ENCODE data around the gene PBRM1. TPM values are rescaled to one million over a fixed set of nuclear protein-coding genes. Genes with fewer than 3 reads are reported as not detected.
"Not testable (repeated sequence)": the region's sequence is repeated elsewhere in the genome, so short reads cannot be mapped to it uniquely, and the experiment has no call there.

The PBRM1 gene
- total RNA-seq, 1 donor from 2014 or later: 116 TPM

- no peaks in the 10 kb centered on the region for H3K79me2 ChIP-seq (ENCODE audit: low read depth)
- H3F3A ChIP-seq (ENCODE audit: low read depth): no peaks in the 10 kb centered on the region
- H3K36me3 ChIP-seq: peaks cover 22% of the 10 kb centered on the region
- no peaks in the 10 kb centered on the region for H3K4me1 ChIP-seq
- no peak overlapping the region for H3K27ac ChIP-seq
- Mint-ChIP-seq H3K36me3 (peaks cover 63% of the 10 kb centered on the region), H3K9me3 (peaks cover 17% of the 10 kb centered on the region), H3K27me3 (ENCODE audit: insufficient read depth, low read depth) (no peaks in the 10 kb centered on the region), H3K27ac (peak overlapping the region; percentile 34), H3K4me3 (no peak overlapping the region), H3K4me1 (no peaks in the 10 kb centered on the region)
- H2AFZ ChIP-seq (replicated peaks): no peak overlapping the region
- H3K27me3 ChIP-seq: no peaks in the 10 kb centered on the region
- H3K4me3 ChIP-seq: no peak overlapping the region
- no peaks in the 10 kb centered on the region for H4K20me1 ChIP-seq (ENCODE audit: low read depth)
- no peak for TF ChIP-seq EZH2 (IDR thresholded peaks at IDR 0.05)
- TF ChIP-seq EZH2phosphoT487 (IDR thresholded peaks at IDR 0.05): no peak
- TF ChIP-seq, protein P1, sequence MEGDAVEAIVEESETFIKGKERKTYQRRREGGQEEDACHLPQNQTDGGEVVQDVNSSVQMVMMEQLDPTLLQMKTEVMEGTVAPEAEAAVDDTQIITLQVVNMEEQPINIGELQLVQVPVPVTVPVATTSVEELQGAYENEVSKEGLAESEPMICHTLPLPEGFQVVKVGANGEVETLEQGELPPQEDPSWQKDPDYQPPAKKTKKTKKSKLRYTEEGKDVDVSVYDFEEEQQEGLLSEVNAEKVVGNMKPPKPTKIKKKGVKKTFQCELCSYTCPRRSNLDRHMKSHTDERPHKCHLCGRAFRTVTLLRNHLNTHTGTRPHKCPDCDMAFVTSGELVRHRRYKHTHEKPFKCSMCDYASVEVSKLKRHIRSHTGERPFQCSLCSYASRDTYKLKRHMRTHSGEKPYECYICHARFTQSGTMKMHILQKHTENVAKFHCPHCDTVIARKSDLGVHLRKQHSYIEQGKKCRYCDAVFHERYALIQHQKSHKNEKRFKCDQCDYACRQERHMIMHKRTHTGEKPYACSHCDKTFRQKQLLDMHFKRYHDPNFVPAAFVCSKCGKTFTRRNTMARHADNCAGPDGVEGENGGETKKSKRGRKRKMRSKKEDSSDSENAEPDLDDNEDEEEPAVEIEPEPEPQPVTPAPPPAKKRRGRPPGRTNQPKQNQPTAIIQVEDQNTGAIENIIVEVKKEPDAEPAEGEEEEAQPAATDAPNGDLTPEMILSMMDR (IDR thresholded peaks at IDR 0.05): no peak
- no peak overlapping the region for H3K4me2 ChIP-seq
- peaks cover 3% of the 10 kb centered on the region for H3K9me3 ChIP-seq (ENCODE audit: low read depth)
- no peak overlapping the region for H3K9ac ChIP-seq
- no peak for DNase-seq (ENCODE audit: low spot score)
These were observed 45.0 kb upstream of the PBRM1 start for GRCh38 chr3:52730681-52731080.

DNA sequence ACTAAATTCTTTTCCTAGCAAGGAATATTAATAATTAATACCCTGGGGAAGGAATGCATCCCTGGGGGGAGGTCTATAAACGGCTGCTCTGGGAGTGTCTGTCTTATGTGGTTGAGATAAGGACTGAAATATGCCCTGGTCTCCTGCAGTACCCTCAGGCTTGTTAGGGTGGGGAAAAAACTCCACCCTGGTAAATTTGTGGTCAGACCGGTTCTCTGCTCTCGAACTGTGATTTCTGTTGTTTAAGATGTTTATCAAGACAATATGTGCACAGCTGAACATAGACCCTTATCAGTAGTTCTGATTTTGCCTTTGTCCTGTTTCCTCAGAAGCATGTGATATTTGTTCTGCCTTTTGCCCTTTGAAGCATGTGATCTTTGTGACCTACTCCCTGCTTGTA is 43.0 kb upstream of the PBRM1 start:
- not testable (repeated sequence) for H3F3A ChIP-seq (ENCODE audit: low read depth); H3K9ac ChIP-seq; H3K4me1 ChIP-seq; H3K4me3 ChIP-seq; H3K27ac ChIP-seq; H3K4me1 Mint-ChIP-seq; H3K4me2 ChIP-seq; H2AFZ ChIP-seq (replicated peaks); H3K79me2 ChIP-seq (ENCODE audit: low read depth); H4K20me1 ChIP-seq (ENCODE audit: low read depth); H3K27ac Mint-ChIP-seq; H3K4me3 Mint-ChIP-seq; DNase-seq (ENCODE audit: low spot score); H3K27me3 ChIP-seq; H3K27me3 Mint-ChIP-seq (ENCODE audit: insufficient read depth, low read depth); H3K9me3 ChIP-seq (ENCODE audit: low read depth)
- H3K36me3 ChIP-seq: peaks cover 11% of the 10 kb centered on the region
- peaks cover 17% of the 10 kb centered on the region for H3K9me3 Mint-ChIP-seq
- H3K36me3 Mint-ChIP-seq: peaks cover 55% of the 10 kb centered on the region

DNA sequence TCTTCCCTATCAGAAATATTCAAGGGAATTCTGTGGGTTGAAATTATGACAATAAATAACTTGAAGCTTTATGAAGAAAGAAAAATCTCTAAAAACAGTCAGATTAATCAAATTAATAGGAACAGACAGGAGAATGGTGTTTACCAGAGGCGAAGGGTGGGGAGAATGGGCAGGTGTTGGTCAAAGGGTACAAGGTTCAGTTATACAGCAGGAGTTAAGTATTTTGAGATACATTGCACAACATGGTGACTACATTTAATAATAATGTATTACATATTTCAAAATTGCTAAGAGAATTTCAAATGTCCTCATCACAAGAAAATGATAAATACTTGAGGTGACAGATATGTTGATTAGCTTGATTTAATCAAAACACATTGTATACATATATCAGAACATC is 38.8 kb upstream of the PBRM1 start:
- no peaks in the 10 kb centered on the region for H3K4me1 Mint-ChIP-seq

GRCh38 chr3:52723935-52724334 is 38.2 kb upstream of the PBRM1 start:
- peaks cover 49% of the 10 kb centered on the region for H3K36me3 Mint-ChIP-seq
- peaks cover 16% of the 10 kb centered on the region for H3K9me3 Mint-ChIP-seq
- Histone ChIP-seq H3K27me3 (no peaks in the 10 kb centered on the region), H3K36me3 (no peaks in the 10 kb centered on the region), H3K4me1 (no peaks in the 10 kb centered on the region), H3F3A (ENCODE audit: low read depth) (no peaks in the 10 kb centered on the region), H3K4me2 (no peak overlapping the region), H3K9me3 (ENCODE audit: low read depth) (peaks cover 3% of the 10 kb centered on the region), H2AFZ (replicated peaks) (no peak overlapping the region), H3K79me2 (ENCODE audit: low read depth) (no peaks in the 10 kb centered on the region), H3K9ac (no peak overlapping the region), H4K20me1 (ENCODE audit: low read depth) (no peaks in the 10 kb centered on the region), H3K4me3 (no peak overlapping the region), H3K27ac (no peak overlapping the region)
- no peak for DNase-seq (ENCODE audit: low spot score)
- no peak overlapping the region for H3K4me3 Mint-ChIP-seq
- TF ChIP-seq EZH2phosphoT487 (IDR thresholded peaks at IDR 0.05) (no peak), EZH2 (IDR thresholded peaks at IDR 0.05) (no peak)
- H3K27ac Mint-ChIP-seq: no peak overlapping the region
- H3K4me1 Mint-ChIP-seq: no peaks in the 10 kb centered on the region
- H3K27me3 Mint-ChIP-seq (ENCODE audit: insufficient read depth, low read depth): peaks cover 3% of the 10 kb centered on the region

More for the DNA sequence above, 38.8 kb upstream of the PBRM1 start:
- Histone ChIP-seq H3K27me3 (no peaks in the 10 kb centered on the region), H3K79me2 (ENCODE audit: low read depth) (no peaks in the 10 kb centered on the region), H3K4me2 (no peak overlapping the region), H3K9ac (no peak overlapping the region), H4K20me1 (ENCODE audit: low read depth) (no peaks in the 10 kb centered on the region), H3K36me3 (no peaks in the 10 kb centered on the region), H3F3A (ENCODE audit: low read depth) (no peaks in the 10 kb centered on the region), H3K4me1 (no peaks in the 10 kb centered on the region), H3K27ac (no peak overlapping the region), H3K9me3 (ENCODE audit: low read depth) (peaks cover 3% of the 10 kb centered on the region), H3K4me3 (no peak overlapping the region), H2AFZ (replicated peaks) (no peak overlapping the region)
- no peak for DNase-seq (ENCODE audit: low spot score)
- Mint-ChIP-seq H3K27ac (no peak overlapping the region), H3K27me3 (ENCODE audit: insufficient read depth, low read depth) (peaks cover 3% of the 10 kb centered on the region), H3K36me3 (peaks cover 48% of the 10 kb centered on the region), H3K9me3 (peaks cover 18% of the 10 kb centered on the region), H3K4me3 (no peak overlapping the region)
- TF ChIP-seq EZH2 (IDR thresholded peaks at IDR 0.05) (no peak), EZH2phosphoT487 (IDR thresholded peaks at IDR 0.05) (no peak)
- TF ChIP-seq, protein P1 (IDR thresholded peaks at IDR 0.05): no peak

Data from neural progenitor cell (in vitro differentiated cells).